NCI-H146 (cell line): Measurements from ENCODE around the gene MICAL3.
"Not testable (repeated sequence)": the region's sequence is repeated elsewhere in the genome, so short reads cannot be mapped to it uniquely, and the experiment has no call there.

Experiments used
- DNase-seq: peaks from one replicate; lab custom pipeline; 2025; lab: John Stamatoyannopoulos, UW

MICAL3 gene

GRCh38 chr22:18001040-18001893 is 23.1 kb downstream of the MICAL3 start:
- DNase-seq = peak; percentile 94

- DNase-seq = peak; percentile 9
These were observed 23.8 kb downstream of the MICAL3 start for GRCh38 chr22:18000441-18001039.

DNA sequence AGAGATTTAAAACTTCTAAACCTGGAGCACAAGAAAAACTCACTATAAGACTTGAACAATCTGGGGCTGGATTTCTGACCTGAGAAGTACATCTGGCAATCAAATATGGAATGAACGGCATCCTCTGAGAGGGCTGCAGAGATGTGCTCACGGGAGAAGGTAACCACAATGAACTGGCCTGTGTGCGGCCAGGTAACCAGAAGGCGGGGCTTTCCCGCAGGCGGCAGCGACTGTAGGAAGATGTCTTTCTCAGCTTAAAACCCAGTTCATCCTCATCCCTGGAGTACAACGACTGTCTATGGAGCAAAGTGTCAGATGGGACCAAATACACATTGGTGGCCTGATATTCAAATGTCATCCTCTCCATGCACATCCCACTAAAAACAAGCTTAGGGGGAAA is 24.5 kb downstream of the MICAL3 start:
- DNase-seq = peak; percentile 18

DNA sequence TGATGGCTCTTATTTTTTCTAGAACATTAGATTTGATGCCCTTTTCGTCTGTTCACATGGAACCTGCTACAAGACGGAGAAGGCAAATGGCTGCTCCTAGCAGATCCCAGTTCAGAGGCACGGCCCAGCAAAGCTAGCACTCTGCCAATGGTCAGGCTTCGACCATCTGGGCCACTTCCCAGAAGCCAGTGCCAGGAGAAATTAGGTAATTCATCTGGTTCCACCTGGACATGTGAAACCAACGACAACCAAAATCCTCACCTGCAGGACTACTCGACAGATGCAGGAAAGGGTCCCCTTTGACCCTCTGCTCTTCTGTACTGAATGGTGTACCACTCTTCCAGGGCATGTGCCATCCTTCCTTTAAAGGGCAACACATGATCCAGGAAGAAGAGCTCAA is 25.4 kb downstream of the MICAL3 start:
- DNase-seq = no peak

DNA sequence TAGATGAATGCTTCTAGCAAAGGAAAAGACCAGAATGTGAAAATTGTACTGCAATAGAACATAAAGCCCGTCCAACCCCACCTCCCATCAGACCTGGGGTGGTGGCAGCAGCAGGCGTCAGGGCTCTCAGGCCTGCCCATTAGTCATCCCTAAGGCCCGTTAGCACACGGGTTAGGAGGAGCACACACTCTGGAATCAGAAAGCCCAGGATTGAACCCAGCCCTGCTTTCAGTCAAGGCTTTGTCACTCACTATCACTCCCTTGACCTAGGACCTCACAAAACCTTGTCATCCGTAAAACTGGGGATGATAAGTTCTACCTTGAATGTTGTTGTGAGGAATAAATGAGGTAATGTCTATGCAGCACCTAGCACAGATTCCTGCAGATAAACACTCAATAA is 26.9 kb downstream of the MICAL3 start:
- no peak for DNase-seq

DNA sequence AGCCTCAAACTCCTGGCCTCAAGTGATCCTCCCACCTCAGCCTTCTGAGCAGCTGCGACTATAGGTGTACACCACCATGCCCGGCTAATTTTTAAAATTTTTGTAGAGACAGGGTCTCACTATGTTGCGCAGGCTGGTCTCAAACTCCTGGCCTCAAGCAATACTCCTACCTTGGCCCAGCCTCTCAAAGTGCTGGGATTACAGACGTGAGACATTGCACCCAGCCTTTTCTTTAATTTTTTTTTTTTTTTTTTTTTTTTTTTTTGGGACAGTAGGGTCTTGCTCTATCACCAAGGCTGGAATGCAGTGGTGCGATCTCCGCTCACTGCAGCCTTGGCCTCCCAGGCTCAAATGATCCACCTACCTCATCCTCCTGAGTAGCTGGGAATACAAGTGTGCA is 29.1 kb downstream of the MICAL3 start:
- DNase-seq = not testable (repeated sequence)

GRCh38 chr22:17994424-17995108 is 29.8 kb downstream of the MICAL3 start:
- no peak for DNase-seq

- DNase-seq = not testable (repeated sequence)
These were observed 31.4 kb downstream of the MICAL3 start for GRCh38 chr22:17992976-17993375.

DNA sequence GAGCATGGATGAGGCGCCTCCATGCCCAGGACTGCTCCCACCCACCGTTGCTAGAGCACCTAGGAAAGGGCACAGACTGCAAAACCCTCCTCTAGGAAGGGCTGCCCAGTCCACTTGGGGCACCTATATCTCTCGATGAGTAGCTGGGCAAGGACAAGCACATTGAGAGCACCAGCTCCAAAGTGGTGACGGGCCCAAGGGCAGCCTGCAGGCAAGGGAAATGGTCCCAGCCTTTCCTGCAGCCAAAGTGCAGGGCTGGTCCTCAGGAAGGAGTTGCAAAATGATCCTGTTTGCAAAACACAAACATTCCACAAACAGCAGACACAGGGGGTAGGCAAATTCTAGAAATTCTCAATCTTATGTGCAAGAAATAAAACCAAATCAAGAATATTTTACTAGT is 32.4 kb downstream of the MICAL3 start:
- not testable (repeated sequence) for DNase-seq

- no peak for DNase-seq
These were observed 33.4 kb downstream of the MICAL3 start for GRCh38 chr22:17990942-17991341.

DNA sequence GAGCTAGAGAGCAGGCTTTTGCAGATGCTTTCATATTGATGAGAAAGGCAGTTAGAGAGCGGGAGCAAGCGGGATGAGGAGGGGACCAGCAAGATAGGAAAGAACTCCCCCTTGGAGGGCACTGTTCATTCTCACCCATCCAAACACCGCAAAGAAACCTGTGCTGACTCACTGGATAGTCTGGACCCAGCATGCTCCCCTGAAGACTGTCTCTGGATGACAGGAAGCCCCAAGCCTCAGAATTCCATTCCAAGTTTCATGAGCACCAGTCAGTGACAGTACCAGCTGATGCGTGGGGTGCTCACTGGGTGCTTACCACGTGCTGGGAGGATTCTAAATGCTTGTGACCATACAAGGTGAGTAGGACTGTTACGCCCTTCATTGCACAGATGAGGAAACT is 34.2 kb downstream of the MICAL3 start:
- no peak for DNase-seq

DNA sequence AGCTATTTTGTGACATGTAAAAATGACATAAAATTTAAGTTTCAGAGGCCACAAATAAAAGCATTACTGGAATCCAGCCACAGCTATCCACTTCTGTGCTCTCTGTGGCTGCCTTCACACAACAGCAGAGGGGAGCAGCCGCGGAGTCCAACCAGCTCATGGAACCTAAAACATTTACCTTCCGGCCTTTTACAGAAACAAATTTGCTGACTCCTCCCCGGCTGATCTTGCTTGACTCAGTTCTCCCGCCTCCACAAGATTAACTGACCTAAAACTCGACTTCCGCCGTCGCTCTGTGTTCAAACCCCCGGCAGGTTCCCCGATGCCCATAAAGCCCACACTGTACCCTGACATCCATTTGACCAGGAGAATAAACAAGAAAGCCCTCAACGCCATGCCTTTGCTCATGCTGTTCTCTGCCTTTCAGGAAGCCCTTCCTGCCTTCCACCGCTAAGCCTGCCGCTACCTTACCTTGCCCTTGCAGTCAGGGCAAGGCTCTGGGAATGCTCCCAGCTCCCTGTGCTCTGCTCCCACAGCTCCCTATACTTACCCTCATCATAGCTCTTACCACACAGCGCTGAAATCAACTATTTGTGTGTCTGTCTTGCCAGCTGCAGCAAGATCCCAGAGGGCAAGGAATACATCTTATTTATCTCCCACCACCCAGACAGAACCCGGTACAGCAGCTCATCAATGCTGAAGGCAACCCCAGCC is 35.4 kb downstream of the MICAL3 start:
- DNase-seq = no peak

- DNase-seq = no peak
These were observed 38.8 kb downstream of the MICAL3 start for GRCh38 chr22:17985606-17986005.

DNA sequence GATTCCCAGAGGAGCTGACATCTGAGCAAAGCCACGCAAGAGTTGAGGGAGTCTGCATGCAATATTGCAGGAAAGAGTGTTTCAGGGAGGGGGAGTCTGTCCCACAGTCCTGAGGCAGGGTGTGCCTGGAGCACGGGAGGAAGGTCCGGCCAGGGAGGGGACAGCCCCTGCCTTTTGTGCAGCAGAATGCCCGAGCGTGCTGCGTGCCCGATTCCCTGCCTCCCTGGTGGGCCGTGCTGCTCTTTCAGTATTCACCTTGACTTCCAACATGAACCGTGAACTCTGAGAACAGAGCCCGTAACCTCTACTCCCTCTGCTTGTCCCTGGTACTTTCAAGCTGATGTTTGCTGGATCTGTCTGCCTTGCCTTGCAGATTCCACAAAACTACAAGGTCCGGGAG is 39.3 kb downstream of the MICAL3 start:
- DNase-seq = not testable (repeated sequence)

DNA sequence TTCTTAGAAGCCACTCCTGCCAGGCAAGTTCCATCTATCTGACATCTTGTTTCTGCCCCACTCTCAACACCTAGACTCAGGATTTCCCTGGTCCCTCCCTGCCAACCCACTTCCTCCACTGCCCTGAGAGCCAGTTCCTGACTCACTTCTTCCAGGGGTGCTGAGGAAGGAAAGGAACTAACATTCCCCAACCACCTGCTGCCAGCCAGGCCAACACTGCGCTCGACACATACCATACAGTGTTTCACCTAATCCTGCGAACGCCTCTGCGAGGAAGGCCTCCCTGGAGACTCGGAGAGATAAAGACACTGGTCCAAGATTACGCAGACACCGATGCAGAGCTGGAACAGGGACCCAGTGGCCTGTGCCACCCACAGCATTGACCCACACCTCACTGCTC is 40.2 kb downstream of the MICAL3 start:
- no peak for DNase-seq

GRCh38 chr22:17982572-17983141 is 41.7 kb downstream of the MICAL3 start:
- DNase-seq = no peak

DNA sequence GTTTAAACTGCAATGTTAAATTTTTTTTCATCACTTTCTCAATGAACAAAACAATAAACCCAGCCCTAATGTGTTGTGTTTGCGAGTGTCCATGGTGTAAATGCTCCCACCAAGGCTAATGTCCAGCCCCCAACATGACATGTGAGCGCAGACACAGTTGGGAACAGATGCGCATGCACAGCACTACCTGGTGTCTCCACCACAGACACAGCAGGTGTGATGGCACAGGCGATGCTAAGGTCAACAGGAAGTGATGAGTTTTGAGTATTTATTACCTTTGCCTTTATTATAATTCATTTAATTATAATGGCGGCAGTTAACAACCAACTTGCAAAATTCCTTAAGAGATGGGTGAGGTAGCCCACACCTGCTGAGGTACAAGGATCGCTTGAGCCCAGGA is 42.9 kb downstream of the MICAL3 start:
- peak; percentile 41 for DNase-seq

GRCh38 chr22:17980638-17981051 is 43.7 kb downstream of the MICAL3 start:
- DNase-seq = no peak

GRCh38 chr22:17980015-17980590 is 44.3 kb downstream of the MICAL3 start:
- DNase-seq = no peak

DNA sequence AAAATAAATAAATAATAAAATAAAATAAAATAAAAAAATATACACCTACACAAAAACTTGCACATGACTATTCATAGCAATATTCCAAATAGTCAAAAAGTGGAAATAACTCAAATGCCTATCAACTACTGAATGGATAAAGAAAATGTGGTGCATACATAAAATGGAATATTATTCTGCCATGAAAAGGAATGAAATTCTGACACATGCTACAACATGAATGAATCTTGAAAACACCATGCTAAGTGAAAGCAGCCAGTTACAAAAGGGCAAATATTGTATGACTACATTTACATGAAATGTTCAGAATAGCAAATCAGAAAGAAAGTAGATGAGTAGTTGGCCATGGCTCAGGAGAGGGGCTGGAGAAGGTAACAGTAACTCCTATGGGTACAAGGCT is 46.3 kb downstream of the MICAL3 start:
- no peak for DNase-seq

DNA sequence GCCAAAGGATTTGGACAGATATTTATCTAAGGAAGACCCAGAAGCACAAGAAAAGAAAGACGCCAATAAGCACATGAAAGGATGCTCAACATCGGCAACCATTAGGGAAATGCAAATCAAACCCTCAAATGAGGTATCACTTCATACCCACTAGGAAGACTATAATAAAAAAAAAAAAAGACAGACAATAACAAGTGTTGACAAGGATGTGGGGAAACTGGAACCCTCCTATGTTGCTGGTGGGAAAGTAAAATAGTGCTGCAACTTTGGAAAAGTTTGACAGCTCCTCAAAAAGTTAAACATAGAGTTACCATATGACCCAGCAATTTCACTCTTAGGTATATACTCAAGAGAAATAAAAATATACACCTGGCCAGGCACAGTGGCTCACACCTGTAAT is 47.0 kb downstream of the MICAL3 start:
- DNase-seq = no peak

DNA sequence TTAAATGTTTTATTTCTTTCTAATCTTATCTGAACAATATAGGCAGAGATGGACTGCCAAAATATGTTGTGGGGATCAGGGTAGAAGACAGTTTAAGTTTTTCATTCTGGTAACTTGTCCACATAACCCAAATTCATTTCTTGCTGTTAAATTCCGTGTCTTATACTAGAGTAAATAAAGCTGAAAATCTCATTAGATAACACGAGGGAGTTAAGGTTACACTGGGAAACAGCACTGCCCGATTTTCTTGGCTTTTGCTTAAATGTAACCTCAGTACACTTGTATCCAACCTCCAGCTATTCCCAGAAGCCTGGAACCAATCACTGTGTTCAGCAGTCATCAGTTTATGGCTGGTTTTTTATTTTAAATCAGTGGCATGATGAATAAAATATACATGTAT is 48.2 kb downstream of the MICAL3 start:
- no peak for DNase-seq
